Activated CD8-positive, alpha-beta memory T cell treated with anti-CD3 and anti-CD28 coated beads for 4 hours (primary cell): Measurements from ENCODE around the gene ATOH1.

Experiments used
- DNase-seq, 2 donors: peaks; one replicate each; pipeline ENCODE4 v3.0.0-alpha.2; 2020; ENCODE audit warnings: low read depth in 2 of 2

ATOH1 gene, protein sequence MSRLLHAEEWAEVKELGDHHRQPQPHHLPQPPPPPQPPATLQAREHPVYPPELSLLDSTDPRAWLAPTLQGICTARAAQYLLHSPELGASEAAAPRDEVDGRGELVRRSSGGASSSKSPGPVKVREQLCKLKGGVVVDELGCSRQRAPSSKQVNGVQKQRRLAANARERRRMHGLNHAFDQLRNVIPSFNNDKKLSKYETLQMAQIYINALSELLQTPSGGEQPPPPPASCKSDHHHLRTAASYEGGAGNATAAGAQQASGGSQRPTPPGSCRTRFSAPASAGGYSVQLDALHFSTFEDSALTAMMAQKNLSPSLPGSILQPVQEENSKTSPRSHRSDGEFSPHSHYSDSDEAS

DNA sequence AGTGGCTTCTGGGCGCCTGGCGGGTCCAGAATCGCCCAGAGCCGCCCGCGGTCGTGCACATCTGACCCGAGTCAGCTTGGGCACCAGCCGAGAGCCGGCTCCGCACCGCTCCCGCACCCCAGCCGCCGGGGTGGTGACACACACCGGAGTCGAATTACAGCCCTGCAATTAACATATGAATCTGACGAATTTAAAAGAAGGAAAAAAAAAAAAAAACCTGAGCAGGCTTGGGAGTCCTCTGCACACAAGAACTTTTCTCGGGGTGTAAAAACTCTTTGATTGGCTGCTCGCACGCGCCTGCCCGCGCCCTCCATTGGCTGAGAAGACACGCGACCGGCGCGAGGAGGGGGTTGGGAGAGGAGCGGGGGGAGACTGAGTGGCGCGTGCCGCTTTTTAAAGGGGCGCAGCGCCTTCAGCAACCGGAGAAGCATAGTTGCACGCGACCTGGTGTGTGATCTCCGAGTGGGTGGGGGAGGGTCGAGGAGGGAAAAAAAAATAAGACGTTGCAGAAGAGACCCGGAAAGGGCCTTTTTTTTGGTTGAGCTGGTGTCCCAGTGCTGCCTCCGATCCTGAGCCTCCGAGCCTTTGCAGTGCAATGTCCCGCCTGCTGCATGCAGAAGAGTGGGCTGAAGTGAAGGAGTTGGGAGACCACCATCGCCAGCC lies at the start of gene ATOH1:
TSS of gene ATOH1 (plus strand) at position 422 of the 663 bp plus-strand sequence. CDS start at position 596, 174 bp downstream.
- no peak for DNase-seq

DNA sequence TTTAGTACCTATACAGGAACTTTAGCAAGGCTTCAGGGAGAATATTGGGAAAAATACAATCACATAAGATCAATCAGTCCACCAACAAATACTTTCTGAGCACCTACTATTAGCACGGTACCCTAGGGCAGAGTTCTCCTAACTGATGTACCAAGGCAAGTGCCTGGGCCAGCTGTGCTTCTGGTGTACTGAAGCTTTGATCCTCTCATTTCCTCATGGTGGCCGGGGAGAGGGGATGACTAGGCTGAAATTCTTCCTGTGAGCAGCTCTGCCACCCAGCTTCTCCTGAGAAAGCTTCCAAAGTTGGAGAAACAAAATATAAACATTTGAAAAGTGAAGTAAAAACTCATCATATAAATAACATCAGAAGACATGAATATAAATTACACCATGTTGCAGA lies 49.3 kb upstream of the ATOH1 start:
- DNase-seq = no peak

DNA sequence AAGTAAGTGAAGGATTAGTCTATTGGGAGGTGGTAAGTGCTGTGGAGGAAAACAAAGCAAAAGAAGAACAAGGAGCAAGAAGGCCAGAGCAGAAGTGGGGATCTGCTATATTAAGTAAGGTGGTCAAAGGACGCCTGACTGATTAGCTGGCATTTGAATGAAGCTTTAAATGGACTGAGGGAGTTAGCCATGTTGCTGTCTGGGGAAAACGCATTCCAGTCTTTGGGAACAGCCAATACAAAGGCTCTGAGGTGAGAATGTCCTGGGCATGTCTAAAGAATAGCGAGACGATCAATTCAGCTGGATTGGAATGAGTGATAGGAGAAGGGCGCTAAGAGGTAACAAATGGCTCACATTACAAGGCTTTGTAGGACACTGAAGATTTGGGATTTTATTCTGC lies 48.5 kb upstream of the ATOH1 start:
- no peak for DNase-seq

DNA sequence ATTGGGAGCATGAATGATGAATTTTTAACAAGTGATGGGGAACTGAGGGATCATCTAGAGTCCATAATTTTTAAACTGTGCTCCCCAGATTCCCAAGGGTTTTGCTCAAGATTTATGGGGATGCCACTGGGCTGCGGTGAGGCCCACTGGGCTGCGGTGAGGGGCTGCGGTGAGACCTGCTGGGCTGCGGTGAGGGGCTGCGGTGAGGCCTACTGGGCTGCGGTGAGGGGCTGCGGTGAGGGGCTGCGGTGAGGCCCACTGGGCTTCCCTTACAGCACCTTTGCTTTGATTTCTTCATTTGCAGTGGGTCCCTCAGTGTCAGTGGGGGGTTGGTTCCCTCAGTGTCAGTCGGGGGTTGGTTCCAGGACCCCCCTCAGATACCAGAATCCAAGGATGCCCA lies 47.4 kb upstream of the ATOH1 start:
- DNase-seq = no peak

DNA sequence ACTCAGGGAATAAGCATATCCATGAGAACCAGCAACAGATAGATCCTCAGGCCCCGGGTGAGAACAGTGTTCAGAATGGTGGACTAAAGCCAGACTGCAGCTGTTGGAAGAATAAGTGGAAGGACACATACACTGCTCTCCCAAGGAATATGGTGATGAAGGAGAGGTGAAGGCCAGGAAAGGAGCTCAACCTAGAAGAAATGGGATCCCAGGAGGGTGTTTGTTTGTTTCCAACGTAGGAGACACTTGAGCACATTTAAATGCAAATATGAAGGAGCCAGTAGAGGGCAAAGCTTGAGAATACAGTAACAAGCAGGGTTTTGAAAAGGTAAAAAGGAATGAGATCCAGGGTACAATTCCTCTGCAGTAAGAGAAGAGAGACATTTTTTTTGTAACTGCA lies 42.4 kb upstream of the ATOH1 start:
- DNase-seq = no peak

DNA sequence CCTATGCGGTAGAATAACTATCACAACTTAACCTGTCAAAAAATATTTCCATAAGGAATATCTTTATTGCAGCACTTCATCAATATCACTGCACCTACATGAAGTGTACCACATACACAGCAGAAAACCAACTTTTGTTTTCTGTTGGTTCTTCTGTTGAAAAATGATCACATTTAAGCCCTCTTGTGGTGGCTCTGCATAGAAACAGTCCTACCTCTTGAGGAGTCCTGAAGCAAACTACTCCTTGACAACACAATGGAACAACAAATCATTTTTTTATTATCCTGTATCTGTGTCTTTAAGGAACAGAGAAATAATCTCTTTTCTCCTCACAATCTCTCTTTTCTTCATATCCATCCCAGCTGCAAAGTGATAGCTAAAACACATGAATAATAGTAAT lies 39.8 kb upstream of the ATOH1 start:
- DNase-seq = no peak

DNA sequence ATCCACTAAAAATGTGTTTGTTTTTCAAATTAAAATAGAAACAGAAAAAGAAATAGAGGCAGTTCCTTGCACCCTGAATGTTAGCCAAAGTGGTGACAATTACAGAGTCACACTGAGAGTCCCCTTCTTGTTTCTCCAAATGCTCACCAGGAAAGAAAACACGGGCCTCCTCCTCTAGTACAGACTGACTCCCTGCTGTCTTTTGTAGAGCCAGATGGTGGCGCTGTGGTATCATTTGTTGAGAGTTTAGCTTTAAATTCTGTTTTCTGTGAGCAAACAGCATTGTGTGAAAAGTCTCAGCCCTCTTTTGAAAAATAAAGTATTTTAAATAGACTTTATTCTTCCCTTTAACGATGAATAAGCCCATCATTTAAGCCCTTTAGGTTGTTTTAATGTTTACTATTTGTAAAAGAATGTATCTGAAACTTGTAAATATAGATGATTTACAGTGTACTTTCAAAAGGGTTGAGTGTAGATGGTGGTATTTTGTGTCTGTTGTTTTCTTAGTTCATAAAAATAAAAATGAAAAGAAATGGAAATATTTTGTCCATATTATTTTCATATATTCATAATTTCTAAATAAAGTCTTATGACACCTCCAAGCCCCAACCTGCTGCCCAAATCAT lies 36.9 kb upstream of the ATOH1 start:
- no peak for DNase-seq

DNA sequence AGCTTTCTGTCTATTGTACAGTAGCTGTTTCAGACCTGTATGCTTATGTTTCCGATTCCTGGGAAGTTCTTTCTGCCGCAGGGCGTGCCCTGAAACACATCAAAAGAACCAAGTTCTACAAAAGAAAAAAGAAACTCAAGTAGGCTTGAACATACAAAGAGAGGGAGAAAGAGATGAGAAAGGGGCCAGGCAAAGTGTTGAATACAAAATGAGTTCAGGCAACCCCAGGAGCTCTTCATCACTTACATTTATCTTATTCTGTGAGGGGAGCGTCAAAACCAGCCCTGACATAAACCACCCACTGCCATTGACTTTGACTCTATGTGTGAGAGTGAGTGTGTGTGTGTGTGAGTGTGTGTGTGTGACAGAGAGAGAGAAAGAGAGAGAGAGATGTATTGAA lies 26.5 kb upstream of the ATOH1 start:
- DNase-seq = no peak

DNA sequence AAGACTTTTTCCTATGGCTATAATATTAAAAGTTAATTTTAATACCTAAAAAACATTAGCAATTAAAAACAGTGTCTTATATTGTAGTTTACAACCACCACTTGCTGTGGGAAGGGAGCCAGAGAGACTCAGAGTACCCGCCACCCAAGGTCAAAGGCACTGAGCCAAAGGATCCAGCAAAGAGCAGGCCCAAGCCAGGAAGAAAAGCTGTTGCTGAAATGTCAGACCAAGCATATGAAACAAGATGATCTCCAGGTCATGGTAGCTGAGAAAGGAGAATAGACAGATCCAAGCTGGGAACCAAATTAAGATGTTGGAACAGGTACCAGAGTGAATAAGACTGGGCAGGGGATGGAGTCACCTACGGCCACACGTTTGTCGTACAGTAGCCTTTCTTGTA lies 18.8 kb upstream of the ATOH1 start:
- DNase-seq = no peak

DNA sequence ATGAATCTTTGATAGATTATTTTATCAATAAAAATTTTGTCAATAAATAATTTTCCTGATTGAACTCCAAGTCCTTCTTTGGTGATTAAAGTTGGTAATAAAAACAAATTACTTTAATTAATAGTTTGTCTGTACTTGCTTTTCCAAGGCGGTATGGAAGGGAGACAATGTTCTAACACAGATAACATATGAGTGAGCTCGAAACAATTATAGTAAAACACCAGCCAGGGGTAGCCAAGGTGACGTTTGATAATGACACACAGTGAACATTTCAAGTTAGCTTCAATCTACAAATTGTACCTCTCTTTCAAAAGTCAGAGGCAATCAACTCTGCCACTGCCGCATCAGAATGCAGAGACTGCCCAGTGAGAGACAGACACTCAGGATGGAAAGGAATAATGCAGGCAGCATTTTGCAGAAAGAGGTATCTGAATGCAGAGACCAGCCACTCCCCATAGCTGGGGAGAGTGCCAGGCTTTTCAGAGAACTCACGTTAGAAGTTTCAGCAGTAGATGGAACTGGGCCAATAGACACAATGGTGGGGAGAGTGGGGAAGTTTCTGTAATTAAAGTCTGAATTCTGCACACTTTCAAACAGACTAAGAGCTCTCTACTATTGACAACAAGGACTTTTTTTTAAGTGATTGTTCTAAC lies 18.1 kb upstream of the ATOH1 start:
- no peak for DNase-seq

DNA sequence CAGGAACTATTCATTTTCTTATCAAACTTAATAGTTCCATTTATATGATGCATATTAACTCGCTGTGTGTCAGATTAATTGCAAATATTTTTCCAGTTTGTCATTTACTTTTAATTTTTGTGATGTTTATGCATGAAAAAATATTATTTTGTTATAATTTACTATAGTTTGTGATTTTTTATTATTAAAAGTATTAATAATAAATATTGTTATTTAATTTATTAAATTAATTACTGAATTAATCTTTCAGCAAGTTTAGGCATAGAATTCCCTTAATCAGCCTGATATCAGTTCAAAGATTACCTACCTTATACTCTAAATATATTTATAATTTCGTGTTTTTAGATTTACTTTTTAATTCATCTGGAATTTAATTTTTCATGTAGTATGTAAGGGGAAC lies 15.5 kb upstream of the ATOH1 start:
- no peak for DNase-seq

DNA sequence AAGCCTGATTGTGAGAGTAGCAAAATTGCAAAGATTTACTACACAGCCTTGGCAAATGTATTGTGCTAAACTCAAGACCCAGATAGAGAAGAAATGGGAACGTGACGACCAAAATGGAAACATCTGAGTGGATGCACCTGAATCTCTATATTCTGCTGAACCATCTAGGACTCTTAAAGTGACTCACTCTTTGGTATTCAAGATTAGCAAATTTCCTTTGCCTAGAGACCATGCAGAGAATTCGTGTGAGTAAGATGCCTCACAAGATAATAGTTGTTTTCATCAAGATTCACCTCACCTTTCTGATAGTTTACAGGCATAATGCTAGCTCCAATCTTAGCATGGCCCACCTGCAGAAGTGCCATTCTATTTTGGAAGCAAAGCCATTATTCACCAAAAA lies 14.4 kb upstream of the ATOH1 start:
- DNase-seq = no peak

DNA sequence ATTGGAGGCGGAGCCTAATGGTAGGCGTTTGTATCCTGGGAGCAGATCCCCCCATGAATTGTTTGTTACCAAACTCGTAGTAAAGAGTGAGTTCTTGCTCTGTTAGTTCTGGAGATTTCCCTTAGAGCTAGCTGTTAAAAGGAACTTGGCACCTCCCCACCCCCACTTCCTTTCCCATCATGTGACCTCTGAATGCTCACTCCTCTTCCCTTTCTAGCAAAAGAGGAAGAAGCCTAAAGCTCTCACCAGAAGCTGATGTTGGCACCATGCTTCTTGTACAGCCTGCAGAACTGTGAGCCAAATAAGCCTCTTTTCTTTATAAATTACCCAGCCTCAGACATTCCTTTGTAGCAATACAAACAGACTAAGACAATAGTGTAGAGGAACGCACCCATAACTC lies 13.8 kb upstream of the ATOH1 start:
- no peak for DNase-seq

DNA sequence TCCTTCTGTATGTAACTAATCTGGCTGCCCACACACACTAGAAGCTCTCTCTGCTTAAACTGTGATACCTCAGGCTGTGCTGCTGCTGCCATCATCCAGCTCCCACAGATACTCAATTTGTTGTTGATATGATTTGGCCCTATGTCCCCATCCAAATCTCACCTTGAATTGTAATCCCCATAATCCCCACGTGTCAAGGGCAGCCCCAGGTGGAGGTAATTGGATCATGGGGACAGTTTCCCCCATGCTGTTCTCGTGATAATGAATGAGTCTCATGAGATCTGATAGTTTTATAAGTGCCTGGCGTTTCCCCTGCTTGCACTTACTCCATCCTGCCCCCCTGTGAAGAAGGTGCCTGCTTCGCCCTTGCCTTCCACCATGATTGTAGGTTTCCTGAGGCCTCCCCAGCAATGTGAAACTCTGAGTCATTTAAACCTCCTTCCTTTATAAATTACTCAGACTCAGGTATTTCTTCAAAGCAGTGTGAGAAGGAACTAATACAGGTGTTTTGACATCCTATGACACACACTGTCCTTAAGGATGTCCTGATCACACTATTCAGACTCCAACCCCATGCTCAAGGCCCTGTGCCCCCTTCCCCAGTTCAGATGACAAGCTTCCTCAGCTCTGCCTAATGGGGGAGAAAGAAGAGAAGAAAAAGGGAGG lies 2.9 kb upstream of the ATOH1 start:
- DNase-seq = no peak

DNA sequence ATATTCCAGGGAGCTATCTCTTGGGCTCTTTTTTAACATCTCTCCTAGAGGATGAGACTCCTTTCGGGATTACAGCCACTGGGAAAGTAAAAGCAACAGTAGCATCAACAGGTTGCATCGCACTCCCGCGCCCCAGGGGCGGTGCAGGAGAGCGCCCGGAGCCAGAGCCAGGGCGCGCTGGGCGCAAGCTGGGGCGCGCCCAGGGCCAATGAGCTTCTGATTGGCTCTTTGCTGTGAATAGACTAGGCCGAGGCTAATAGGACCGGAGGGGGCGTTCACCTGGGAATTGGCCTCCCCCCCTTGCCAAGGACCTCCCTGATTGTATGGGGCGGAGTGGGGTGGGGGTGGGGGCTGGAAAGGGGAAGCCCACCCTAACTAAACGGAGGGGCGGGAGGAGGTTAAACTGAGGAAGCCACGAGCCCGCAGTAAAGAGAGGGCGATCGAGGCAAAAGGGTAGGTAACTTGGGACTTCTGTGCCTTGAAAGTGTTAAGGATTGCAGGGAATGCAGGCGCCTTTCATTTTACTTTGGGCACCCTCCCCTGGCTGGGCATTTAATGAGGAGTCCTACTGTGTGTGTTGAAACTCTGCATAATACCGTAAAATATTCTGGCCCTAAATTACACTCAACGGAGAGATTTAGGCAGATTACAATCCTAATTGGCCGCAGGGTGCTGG lies 1.1 kb upstream of the ATOH1 start:
- DNase-seq = no peak

DNA sequence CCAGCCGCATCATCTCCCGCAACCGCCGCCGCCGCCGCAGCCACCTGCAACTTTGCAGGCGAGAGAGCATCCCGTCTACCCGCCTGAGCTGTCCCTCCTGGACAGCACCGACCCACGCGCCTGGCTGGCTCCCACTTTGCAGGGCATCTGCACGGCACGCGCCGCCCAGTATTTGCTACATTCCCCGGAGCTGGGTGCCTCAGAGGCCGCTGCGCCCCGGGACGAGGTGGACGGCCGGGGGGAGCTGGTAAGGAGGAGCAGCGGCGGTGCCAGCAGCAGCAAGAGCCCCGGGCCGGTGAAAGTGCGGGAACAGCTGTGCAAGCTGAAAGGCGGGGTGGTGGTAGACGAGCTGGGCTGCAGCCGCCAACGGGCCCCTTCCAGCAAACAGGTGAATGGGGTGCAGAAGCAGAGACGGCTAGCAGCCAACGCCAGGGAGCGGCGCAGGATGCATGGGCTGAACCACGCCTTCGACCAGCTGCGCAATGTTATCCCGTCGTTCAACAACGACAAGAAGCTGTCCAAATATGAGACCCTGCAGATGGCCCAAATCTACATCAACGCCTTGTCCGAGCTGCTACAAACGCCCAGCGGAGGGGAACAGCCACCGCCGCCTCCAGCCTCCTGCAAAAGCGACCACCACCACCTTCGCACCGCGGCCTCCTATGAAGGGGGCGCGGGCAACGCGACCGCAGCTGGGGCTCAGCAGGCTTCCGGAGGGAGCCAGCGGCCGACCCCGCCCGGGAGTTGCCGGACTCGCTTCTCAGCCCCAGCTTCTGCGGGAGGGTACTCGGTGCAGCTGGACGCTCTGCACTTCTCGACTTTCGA lies 654 bp downstream of the ATOH1 start:
- no peak for DNase-seq

DNA sequence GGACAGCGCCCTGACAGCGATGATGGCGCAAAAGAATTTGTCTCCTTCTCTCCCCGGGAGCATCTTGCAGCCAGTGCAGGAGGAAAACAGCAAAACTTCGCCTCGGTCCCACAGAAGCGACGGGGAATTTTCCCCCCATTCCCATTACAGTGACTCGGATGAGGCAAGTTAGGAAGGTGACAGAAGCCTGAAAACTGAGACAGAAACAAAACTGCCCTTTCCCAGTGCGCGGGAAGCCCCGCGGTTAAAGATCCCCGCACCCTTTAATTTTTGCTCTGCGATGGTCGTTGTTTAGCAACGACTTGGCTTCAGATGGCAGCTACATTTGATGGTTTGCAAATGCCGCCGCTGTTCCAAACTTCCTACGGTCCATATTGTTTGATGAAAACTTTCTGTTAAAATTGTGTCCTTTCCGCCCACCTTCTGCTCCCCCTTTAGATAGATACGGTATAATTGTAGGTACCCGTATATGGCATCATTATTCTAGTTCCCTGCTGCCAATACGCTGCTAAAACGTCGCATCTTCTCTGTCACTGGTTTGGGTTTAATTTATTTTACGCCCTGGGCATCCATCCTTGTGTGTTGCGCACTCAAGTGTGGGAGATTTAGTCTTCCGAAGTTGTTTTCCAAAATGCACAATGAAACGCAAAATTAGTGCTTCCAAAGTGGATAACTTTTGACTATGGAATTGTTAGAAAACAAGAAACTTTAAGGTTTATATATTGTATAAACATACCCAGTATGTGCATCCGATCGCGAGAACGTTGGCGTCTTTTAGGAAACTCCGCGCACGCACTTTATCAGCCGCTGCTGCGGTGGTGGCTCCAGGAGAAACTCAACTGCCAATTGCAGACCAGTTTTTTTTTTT lies 1.5 kb downstream of the ATOH1 start:
- no peak for DNase-seq

DNA sequence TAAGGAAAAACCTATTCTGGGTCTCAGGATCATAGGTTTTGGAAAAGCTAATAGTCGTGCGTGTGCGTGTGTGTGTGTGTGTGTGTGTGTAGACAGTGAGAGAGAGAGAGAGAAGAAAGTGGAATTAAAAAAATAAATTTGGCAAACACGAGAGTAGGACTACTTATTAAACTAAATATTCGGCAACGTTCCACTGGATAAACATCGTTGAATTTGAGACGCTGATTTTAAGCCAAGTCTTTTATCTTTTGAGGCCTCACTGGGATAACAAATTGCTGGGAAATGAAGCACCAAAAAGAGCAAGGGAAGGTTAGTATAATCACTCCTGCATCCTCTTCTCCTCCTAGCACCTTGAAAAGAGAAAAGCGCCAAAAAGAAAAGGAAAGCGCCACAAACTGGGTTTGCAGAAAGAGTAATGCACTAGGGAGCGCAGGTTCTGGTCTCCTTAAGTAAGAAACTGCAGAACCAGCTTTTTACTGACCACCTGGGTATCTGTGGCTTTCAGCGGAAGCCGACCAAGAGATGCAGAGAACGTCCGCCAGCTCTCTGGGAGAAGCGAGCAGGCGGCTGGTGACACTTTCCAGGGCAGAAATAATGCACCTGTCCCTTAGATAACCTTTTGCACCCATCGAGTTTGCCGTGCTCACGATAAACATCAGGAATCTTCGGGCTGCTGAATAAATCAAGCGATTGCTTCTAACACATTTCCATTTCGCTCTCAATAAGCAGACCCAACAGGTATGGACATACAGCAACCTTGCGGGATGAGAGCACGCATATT lies 3.4 kb downstream of the ATOH1 start:
- no peak for DNase-seq
